IPS-20b (cell line): Measurements from ENCODE around the gene RNF11.
"Not testable (repeated sequence)": the region's sequence is repeated elsewhere in the genome, so short reads cannot be mapped to it uniquely, and the experiment has no call there.

ENCODE experiments used
- H3K27ac ChIP-seq: one replicate; pipeline ENCODE4 v1.5.1; 2013; ENCODE audit warnings: low read length
- H3K27me3 ChIP-seq: 2 replicates; pipeline ENCODE4 v1.6.1; 2013; ENCODE audit warnings: mild to moderate bottlenecking, low read length, inconsistent platforms; ENCODE audit not compliant: insufficient read depth
- H3K36me3 ChIP-seq: 2 replicates; pipeline ENCODE4 v1.6.1; 2013; ENCODE audit warnings: low read depth, mild to moderate bottlenecking, inconsistent platforms, low read length, moderate library complexity; ENCODE audit not compliant: insufficient read depth
- H3K4me1 ChIP-seq: 2 replicates; pipeline ENCODE4 v1.6.1; 2013; ENCODE audit warnings: mild to moderate bottlenecking, control low read depth, inconsistent platforms, low read length, moderate library complexity; ENCODE audit not compliant: insufficient read depth
- H3K4me3 ChIP-seq: 2 replicates; pipeline ENCODE4 v1.5.1; 2013; ENCODE audit warnings: mild to moderate bottlenecking, low read length, inconsistent platforms
- H3K9ac ChIP-seq: 2 replicates; pipeline ENCODE4 v1.6.1; 2013; ENCODE audit warnings: low read depth, mild to moderate bottlenecking, inconsistent platforms, low read length, moderate library complexity
- H3K9me3 ChIP-seq: 2 replicates; pipeline ENCODE4 v1.6.1; 2013; ENCODE audit warnings: mild to moderate bottlenecking, low read depth, low read length, inconsistent platforms; ENCODE audit not compliant: insufficient read depth

Gene RNF11

DNA sequence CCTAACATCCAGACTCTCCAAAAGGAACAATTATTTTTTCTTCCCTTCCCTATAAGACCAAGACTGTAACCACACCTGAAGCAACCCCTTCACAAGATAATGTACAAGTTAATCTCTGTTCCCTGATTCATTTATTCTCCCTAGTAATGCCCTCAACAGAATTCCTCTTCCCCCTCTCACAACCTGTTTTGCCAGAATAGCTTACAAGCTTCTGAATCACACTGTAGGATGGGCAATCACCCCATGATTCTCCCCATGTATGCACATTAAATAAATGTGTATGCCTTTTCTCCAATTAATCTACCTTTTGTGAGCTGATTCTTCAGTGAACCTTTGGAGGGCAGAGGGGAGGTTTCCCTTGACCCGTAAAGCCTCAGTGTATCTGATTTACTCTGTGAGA lies 20.9 kb upstream of the RNF11 start:
- Histone ChIP-seq H3K4me3 (no peak overlapping the region), H3K27ac (no peak overlapping the region), H3K9ac (no peak overlapping the region)

DNA sequence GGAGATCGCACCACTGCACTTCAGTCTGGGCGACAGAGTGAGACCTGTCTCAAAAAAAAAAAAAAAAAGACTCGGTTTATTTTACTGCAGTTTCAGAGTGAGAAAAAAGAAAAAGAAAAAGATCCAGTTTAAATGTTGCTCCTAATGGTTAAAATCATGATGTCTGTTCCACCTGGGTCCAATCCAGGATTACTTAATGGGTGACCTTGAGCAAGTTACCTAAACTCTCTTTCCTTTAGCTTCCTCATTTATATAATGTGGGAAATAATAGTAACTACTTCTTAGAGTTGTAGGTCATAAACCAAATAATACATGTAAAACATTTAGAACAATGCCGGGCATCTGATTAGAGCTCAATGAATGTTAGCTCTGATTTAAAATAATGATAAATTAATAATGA lies 19.4 kb upstream of the RNF11 start:
- Histone ChIP-seq H3K27me3 (no peaks in the 10 kb centered on the region), H3K9ac (no peak overlapping the region), H3K27ac (no peak overlapping the region)

More for the DNA sequence above, 20.9 kb upstream of the RNF11 start:
- no peaks in the 10 kb centered on the region for H3K4me1 ChIP-seq
- no peaks in the 10 kb centered on the region for H3K9me3 ChIP-seq
- H3K27me3 ChIP-seq, result no peaks in the 10 kb centered on the region
- H3K36me3 ChIP-seq, result no peaks in the 10 kb centered on the region

DNA sequence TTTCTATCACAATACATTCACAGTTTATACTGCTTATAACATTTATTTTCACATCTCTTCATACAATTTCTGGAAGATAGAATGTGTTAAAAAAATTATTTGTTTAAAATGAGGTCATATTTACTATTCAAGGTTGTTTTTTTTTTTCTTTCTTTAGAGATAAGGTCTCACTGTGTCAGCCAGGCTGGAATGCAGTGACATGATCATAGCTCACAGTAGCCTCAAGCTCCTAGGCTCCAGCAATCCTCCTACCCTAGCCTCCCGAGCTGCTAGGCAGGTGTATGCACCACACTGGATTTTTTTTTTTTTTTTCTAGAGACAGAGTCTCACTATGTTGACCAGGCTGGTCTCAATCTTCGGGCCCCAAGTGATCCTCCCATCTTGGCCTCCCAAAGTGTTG lies 19.0 kb upstream of the RNF11 start:
- Histone ChIP-seq H3K27ac (no peak overlapping the region), H3K27me3 (no peaks in the 10 kb centered on the region), H3K9ac (no peak overlapping the region), H3K4me1 (no peaks in the 10 kb centered on the region), H3K4me3 (no peak overlapping the region), H3K36me3 (no peaks in the 10 kb centered on the region), H3K9me3 (no peaks in the 10 kb centered on the region)

More for the DNA sequence above, 19.4 kb upstream of the RNF11 start:
- Histone ChIP-seq H3K4me1 (no peaks in the 10 kb centered on the region), H3K4me3 (no peak overlapping the region), H3K9me3 (no peaks in the 10 kb centered on the region), H3K36me3 (no peaks in the 10 kb centered on the region)

DNA sequence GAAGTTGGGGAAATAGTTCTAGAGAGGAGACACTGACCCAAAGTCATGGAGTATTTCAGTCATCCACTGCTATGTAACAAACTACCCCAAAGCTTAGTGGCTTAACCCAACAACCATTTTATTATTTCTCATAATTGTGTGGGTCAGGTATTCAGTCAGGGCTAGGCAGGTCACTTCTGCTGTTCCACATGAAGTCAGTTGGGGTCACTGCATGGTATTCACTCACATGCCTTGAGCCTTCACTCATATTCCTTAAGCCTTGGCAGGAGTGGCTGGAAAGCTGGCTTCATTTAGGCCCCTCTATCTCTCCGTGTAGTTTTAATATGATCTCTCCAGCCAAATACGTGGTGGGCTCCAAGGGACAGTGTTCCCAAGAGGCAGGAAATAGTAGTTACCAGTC lies 17.5 kb upstream of the RNF11 start:
- Histone ChIP-seq H3K9ac (no peak overlapping the region), H3K4me1 (no peaks in the 10 kb centered on the region), H3K27me3 (no peaks in the 10 kb centered on the region), H3K36me3 (no peaks in the 10 kb centered on the region), H3K4me3 (no peak overlapping the region), H3K27ac (no peak overlapping the region), H3K9me3 (no peaks in the 10 kb centered on the region)

DNA sequence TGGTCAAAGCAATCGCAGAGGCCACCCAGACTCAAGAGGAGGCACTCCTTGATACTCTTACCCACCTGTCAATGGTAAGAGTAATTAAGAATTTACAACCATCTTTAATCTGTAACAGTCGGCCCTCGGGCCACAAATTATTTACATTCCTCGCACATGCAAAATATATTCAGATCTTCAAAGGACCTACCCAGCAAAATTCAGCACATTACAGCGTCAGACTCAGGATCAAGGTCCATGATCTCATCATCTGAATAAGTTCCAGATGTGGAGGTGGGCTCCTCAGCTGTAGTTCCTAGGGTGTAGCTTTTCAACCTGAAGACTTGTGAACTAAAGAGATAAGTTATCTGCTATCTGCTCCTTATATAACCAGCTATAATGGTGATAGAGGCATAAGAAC lies 17.1 kb upstream of the RNF11 start:
- no peaks in the 10 kb centered on the region for H3K9me3 ChIP-seq
- H3K4me1 ChIP-seq, result no peaks in the 10 kb centered on the region
- H3K27ac ChIP-seq, result no peak overlapping the region
- H3K36me3 ChIP-seq, result no peaks in the 10 kb centered on the region
- H3K27me3 ChIP-seq, result no peaks in the 10 kb centered on the region
- H3K9ac ChIP-seq, result no peak overlapping the region
- no peak overlapping the region for H3K4me3 ChIP-seq

DNA sequence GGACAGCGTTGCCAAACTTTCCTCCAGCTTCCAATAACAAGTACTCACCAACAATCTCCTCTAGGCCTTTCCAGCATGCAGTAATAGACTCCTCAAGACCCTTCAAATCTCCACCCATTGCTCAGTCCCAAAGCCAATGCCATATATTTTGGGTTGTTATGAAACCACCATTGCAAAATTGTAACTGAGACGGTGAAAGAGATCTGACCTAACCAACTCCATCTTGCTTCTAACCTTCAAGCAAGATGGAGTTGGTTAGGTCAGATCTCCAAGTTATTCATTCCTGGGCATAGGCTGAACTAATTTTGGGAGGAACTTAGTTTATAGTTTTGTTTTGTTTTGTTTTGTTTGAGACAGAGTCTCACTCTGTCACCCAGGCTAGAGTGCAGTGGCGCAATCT lies 14.5 kb upstream of the RNF11 start:
- H3K36me3 ChIP-seq, H3K4me3 ChIP-seq, H3K9me3 ChIP-seq, H3K9ac ChIP-seq, H3K4me1 ChIP-seq, H3K27ac ChIP-seq, H3K27me3 ChIP-seq: not testable (repeated sequence)

DNA sequence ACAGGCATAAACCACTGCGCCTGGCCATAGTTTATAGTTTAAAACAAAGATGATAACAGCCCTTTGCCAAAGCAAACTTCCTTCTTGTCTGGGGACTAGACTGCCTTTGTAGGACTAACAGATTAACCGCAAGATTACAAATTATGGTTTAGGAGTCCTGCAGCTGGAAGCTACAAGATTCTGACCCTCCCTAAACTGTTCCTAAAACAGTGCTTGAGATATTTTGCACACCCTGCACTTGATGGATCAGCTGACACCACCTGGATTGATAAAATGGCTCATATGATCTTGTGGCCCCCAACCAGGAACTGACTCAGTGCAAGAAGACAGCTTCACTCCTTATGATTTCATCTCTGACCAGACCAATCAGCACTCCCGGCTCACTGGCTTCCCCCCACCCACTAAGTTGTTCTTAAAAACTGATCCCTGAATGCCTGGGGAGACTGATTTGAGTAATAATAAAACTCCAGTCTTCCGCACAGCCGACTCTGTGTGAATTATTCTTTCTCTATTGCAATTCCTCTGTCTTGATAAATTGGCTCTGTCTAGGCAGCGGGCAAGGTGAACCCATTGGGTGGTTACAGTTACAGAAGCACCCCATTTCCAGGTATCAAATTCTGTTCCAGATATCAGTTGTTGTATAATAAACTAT lies 13.8 kb upstream of the RNF11 start:
- no peak overlapping the region for H3K27ac ChIP-seq
- H3K4me3 ChIP-seq, result no peak overlapping the region
- no peaks in the 10 kb centered on the region for H3K27me3 ChIP-seq
- H3K9ac ChIP-seq, result no peak overlapping the region
- no peaks in the 10 kb centered on the region for H3K36me3 ChIP-seq
- H3K4me1 ChIP-seq, result no peaks in the 10 kb centered on the region
- no peaks in the 10 kb centered on the region for H3K9me3 ChIP-seq

DNA sequence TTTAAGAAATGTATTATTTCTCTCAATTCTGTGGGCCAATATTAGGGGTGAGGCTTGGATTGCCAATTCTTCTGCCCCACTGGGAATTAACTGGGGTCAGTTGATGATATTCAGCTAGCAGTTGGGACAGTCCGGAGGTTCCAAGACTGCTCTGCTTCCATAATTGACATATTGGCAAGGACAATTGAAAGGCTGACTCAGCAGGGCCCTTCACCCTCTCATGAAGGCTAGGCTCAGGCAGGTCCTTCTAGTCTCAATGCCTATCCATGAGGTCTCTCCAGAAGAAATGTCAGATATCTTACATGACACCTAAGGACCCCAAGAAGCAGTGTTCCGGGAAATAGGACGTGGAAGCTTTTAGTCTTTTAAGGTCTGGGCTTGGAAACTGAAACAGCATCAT lies 13.3 kb upstream of the RNF11 start:
- H3K9me3 ChIP-seq, result no peaks in the 10 kb centered on the region
- no peak overlapping the region for H3K27ac ChIP-seq
- H3K27me3 ChIP-seq, result no peaks in the 10 kb centered on the region
- H3K4me3 ChIP-seq, result no peak overlapping the region
- H3K9ac ChIP-seq, result no peak overlapping the region
- no peaks in the 10 kb centered on the region for H3K4me1 ChIP-seq
- no peaks in the 10 kb centered on the region for H3K36me3 ChIP-seq

DNA sequence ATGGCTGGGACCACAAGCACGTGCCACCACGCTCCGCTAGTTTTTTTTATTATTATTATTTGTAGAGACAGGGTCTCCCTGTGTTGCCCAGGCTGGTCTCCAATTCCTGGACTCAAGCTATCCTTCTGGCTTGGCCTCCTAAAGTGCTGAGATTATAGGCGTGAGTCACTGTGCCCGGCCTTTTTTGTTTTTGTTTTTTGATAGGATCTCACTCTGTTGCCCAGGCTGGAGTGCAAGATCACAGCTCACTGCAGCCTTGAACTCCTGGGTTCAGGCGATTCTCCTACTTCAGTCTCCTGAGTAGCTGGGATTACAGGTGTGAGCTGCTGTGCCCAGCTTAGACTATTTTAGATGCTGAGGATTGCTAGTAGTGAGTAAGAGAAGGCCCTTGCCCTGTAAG lies 11.8 kb upstream of the RNF11 start:
- H3K36me3 ChIP-seq, result no peaks in the 10 kb centered on the region
- H3K27ac ChIP-seq, result no peak overlapping the region
- H3K9me3 ChIP-seq, result no peaks in the 10 kb centered on the region
- H3K4me3 ChIP-seq, result no peak overlapping the region
- H3K27me3 ChIP-seq, result no peaks in the 10 kb centered on the region
- no peaks in the 10 kb centered on the region for H3K4me1 ChIP-seq
- H3K9ac ChIP-seq, result no peak overlapping the region

DNA sequence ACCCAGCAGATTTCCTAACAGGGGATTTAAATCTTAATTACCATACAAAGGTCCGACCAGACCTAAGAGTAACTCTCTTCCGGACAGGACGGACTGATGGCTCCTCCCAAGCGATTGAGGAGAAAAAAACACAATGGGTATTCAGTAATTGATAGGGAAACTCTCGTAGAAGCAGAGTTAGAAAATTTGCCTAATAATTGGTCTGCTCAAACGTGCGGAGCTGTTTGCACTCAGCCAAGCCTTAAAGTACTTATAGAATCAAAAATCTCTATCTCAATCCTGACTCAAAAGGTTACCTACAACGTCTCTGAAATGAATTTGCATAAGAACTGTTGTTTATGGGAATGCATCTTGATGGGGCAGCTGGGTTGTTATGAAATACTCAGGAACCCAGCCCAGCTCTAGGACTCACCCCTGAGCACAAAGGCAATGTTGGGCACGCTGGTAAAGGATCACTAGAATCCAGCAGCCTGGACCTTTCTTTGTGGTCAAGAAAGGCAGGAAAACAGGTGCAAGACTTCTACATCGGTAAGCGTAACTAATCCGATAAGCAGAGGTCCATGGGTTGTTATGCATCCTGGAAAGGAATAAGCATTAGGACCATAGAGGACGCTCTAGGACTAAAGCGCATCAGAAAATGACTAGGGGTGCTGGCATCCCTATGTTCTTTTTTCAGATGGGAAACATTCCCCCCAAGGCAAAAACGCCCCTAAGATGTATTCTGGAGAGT lies 8.7 kb upstream of the RNF11 start:
- H3K27ac ChIP-seq, H3K27me3 ChIP-seq, H3K4me1 ChIP-seq, H3K9ac ChIP-seq, H3K9me3 ChIP-seq, H3K4me3 ChIP-seq, H3K36me3 ChIP-seq: not testable (repeated sequence)

DNA sequence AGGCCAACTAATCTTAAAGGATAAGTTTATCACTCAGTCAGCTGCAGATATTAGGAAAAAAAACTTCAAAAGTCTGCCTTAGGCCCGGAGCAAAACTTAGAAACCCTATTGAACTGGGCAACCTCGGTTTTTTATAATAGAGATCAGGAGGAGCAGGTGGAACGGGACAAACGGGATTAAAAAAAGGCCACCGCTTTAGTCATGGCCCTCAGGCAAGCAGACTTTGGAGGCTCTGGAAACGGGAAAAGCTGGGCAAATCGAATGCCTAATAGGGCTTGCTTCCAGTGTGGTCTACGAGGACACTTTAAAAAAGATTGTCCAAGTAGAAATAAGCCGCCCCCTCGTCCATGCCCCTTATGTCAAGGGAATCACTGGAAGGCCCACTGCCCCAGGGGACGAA lies 7.6 kb upstream of the RNF11 start:
- H3K27ac ChIP-seq, H3K9ac ChIP-seq, H3K9me3 ChIP-seq, H3K36me3 ChIP-seq, H3K4me3 ChIP-seq, H3K27me3 ChIP-seq, H3K4me1 ChIP-seq: not testable (repeated sequence)

DNA sequence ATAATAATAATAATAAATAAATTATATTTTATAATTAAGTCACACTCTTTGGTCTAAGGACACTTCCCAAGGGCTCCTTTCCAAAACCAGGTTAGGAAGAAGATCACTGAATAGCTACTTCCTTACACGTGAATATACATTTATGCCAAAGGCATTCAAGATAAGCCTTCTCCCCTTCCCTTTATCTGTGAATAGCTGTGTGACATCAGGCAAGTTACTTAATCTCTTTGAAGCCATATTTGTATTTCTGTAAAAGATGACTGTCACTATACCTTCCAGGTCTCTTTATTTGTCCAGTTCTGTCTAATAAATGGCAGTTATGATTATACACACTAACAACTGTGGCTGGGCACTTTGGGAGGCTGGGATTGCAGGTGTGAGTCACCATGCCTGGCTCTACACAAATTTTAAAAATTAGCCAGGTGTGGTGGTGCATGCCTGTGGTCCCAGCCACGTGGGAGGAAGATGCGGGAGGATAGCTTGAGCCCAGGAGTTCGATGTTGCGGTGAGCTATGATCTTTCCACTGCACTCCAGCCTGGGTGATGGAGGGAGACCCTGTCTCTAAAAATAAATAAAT lies 5.5 kb upstream of the RNF11 start:
- H3K27ac ChIP-seq, result no peak overlapping the region
- no peaks in the 10 kb centered on the region for H3K36me3 ChIP-seq
- no peaks in the 10 kb centered on the region for H3K9me3 ChIP-seq
- H3K27me3 ChIP-seq, result peaks cover 10% of the 10 kb centered on the region; the same call in 1 of the 2 replicates
- 0 out of 2 replicates have a peak, but pooled peaks cover 2% of the 10 kb centered on the region for H3K4me1 ChIP-seq
- no peak overlapping the region for H3K4me3 ChIP-seq
- H3K9ac ChIP-seq, result no peak overlapping the region
